NCI-H526 treated with DMSO at 0.1 percent for 48 hours (cell line): ENCODE data around the gene FAM83E.
"Not testable (repeated sequence)": the region's sequence is repeated elsewhere in the genome, so short reads cannot be mapped to it uniquely, and the experiment has no call there.

Source experiments
- DNase-seq: peaks from one replicate; lab custom pipeline; 2025; lab: John Stamatoyannopoulos, UW

The FAM83E gene

DNA sequence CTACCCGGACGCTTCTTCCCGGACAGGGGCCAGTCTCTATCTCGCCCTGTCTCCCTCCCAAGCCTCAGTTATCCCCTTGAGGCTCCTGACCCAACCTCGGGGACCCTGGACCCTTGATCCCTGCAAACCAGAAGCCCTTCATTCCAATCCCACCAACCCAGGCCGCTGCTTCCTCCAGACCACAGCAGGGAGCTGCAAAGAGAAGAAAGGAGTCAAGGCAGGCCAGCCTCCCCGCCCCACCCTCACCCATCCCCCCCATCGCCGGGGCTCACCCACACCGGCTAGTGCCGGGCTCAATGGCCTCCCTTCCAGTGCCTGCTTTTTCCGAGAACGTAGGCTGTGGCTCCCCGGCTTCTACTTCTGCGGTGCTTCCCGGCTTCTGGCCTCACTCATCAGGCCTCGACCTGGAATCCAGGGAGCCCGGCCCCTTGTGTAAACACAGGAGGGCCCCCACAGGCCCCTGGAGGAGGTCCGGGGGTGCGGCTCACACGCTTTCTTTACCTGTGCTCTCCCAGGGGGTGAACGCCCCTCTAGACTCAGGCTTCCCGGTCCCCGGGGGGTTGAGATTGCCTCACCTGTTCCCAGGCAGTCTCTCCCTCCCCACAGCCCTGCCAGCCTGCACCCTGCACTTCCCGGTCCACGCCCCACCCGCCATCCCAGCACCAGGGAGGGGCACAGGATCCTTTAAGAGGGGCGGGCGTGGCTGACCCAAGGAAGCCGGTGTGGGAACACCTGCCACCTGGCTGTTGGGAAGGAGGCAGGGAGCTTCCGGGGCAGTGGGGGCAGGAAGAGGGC is at the start of gene FAM83E:
TSS of gene FAM83E (minus strand) at position 641 of the 795 bp plus-strand sequence. CDS start 1,704 bp downstream, outside the sequence.
- no peak for DNase-seq

DNA sequence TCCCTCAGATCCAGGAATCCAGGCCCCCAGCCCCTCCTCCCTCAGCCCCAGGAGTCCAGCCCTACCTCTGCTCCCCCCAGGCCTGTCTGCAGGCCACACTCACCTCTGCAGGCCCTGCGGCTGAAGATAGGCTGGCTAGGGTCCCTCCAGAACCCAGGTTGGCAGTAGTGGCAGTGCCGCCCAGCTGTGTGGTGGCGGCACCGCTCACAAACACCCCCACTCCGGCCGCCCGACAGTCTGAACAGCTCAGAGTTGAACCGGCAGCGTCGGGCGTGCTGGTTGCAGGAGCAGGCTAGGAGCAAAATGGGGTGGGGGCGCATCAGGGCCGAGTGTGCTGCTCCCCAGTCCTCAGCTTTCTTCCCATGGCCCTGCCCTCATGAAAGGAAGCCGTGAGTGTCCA is 49.6 kb upstream of the FAM83E start:
- no peak for DNase-seq

GRCh38 chr19:48663667-48664066 is 48.8 kb upstream of the FAM83E start:
- DNase-seq, result no peak

DNA sequence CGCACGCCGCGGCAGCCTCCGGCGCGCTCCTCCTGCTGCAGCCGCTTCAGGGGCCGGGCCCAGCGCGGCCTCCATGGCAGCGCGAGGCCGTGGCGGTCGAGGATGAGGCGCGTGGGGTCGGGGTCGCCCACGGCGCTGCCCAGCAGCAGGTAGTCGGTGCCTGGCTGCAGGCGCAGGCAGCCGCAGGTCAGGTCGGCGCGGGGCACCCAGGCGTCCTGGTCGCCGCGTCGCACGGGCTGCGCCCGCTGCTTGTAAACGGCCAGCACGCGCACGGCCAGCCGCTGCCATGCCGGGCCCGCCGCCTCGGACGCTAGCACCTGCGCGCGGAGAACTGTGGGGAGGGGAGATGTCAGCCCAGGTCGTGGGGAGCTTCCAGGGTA is 46.8 kb upstream of the FAM83E start:
- DNase-seq, result no peak

- DNase-seq, result peak; percentile 94
Observed at GRCh38 chr19:48660852-48661710, 46.2 kb upstream of the FAM83E start.

GRCh38 chr19:48659768-48660167 is 44.9 kb upstream of the FAM83E start:
- peak; percentile 18 for DNase-seq

DNA sequence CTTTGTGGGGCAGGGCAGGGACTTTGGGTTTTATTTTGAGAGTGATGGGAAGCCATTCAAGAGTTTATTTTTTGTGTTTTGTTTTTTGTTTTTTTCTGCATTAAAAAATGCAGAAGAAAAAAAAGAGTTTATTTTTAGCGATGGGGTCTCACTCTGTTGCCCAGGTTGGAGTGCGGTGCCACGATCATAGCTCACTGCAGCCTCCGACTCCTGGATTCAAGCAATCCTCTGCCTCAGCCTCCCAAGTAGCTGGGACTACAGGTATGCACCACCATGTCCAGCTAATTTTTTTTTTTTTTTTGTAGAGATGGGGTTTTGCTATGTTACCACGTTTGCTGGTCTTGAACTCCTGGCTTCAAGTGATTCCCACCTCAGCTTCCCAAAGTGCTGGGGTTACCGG is 43.6 kb upstream of the FAM83E start:
- no peak for DNase-seq

DNA sequence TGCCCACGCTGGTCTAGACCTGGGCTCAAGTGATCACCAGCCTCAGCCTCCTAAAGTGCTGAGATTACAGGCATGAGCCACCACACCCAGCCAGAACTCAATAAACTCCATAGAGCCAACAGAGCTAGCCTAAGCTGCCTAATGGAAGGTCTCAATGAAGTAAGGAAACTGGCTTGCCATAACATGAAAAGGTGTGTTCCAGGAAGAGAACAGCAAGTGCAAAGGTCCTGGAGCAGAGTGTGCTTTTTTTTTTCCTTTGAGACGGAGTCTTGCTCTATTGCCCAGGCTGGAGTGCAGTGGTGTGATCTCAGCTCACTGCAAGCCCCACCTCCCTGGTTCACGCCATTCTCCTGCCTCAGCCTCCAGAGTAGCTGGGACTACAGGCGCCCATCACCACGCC is 43.0 kb upstream of the FAM83E start:
- not testable (repeated sequence) for DNase-seq

GRCh38 chr19:48656840-48657474 is 42.1 kb upstream of the FAM83E start:
- no peak for DNase-seq

DNA sequence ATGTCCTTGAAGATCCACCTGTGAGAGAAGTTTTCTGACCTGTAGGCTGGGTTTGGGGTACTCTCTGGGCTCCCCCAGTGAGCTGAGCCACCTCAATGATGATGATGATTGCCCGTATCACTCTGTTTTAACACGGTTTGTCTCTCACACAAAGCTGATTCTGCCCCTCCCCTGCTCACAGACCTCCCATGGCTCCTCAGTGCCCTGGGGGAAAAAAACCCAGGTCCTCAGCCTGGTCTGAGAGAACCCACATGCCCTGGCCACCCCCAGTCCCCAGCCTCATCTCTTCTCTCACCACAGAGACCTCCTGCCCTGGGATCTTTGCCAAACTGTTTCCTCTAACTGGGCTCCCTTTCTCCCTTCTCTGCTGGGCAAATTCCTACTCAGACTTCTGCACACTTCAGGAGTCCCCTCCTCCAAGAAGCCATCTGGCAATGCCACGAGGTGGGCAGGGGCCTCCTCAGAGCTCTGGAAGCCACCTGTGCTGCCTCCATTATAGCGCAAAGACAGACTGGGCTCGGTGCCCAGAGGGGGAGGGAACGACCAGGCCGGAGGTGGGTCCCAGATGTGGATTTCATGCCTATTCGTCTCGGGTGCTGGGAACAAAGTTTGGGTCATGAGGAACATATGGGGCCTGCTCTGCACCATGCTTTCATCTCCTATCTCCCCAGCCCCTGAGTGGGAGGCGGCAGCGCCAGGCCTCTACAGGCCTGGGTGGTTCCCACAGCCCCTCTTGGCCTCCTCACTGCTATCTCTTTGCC is 39.6 kb upstream of the FAM83E start:
- DNase-seq, result no peak

DNA sequence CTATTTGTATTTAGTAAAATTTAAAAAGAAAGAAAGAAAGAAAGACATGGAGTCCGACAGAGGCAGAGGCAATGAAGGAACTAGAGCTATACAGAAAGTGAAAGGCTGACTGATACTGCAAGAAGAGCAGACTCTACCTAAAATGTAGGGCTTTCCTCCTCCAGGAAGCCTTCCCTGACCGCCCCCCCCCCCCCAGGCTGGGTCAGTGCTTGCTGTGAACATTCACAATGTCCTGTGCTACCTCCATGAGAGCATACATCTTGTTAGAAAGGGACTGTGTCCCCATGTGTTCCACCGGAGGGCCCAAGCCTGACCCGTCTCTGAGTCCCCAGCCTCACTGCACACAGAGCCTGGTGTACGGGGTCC is 36.8 kb upstream of the FAM83E start:
- no peak for DNase-seq

DNA sequence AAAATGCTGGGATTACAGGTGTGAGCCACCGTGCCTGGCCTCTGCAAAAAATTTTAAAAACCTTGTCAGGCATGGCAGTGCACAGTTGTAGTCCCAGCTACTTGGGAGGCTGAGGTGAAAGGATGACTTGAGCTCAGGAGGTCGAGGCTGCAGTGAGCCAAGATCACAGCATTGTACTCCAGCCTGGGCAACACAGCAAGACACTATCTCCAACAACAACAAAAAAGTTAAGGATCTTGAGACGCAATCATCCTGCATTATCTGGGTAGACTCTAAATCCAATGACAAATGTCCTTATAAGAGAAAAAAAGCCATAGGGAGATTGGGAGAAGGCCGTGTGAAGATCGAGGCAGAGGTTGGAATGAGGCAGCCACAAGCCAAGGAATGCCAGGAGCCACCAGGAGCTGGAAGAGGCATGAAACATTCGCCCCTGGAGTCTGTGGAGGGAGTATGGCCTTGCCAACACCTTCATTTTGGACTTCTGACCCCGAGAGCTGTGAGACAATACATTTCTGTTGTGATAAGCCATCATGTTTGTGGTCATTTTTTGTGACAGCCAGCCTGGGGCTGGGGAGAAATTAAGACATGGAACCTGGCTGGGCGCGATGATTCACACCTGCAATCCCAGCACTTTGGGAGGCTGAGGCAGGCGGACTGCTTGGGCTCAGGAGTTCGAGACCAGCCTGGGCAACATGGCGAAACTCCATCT is 36.3 kb upstream of the FAM83E start:
- DNase-seq, result no peak

DNA sequence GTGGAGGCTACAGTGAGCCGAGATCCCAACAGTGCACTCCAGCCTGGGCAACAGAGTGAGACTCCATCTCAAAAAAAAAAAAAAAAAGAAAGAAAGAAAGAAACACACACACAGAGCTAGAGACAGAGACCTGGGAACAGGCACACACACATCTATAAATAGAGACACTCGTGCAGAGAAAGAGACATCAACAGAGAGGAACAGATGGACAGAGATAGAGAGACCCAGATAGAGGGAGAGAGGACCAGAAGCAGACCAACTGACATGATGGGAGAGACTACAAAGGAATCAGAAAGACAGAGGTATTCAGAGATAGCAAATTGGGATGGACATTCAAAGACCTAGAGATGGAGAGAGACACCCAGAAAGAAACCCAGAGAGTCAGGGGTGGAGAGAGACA is 33.3 kb upstream of the FAM83E start:
- DNase-seq, result no peak

GRCh38 chr19:48646722-48647216 is 31.9 kb upstream of the FAM83E start:
- DNase-seq, result no peak

- DNase-seq, result peak; percentile 71
Observed at GRCh38 chr19:48646001-48646721, 31.3 kb upstream of the FAM83E start, which contains the start of gene CA11. Gene CA11 (minus strand): TSS chr19:48646187. CDS start chr19:48645632, 555 bp downstream.

- DNase-seq, result no peak
Observed at GRCh38 chr19:48645620-48646000, 30.7 kb upstream of the FAM83E start.

DNA sequence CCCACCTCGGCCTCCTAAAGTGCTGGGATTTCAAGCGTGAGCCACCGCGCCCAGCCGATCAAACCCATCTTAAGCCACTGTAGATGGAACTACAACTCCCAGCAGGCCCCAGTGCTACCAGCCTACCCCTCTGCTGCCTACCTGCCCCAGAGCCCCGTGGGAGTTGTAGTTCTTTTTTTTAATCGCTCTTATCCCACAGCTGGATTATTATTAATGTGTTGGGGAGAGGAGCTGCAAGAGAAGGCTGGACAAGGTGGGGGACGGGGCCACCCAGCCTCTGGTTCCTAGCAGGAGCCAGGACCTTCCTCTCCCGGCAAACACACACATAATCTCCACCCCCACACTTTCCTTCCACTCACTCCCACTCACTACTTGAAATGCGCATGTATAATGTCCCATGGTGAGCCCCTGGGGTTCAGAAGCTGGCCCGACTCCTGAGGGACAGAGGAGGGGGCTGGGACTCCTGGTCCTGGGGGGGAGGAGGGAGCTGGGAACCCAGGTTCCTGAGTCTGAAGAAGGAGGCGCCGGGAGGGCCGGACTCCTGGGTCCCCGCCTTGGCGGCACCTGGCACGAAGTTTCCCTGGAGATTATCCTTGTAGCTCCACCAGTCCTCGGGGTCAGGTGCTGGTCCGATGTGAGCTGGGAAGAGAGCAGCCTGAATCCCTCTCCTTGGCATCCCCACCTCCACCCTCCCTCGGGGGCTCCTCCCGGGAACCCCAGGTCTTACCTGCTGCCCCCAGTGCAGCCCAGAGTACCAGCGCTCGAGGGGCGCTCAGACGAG is 30.2 kb upstream of the FAM83E start:
- peak; percentile 36 for DNase-seq

DNA sequence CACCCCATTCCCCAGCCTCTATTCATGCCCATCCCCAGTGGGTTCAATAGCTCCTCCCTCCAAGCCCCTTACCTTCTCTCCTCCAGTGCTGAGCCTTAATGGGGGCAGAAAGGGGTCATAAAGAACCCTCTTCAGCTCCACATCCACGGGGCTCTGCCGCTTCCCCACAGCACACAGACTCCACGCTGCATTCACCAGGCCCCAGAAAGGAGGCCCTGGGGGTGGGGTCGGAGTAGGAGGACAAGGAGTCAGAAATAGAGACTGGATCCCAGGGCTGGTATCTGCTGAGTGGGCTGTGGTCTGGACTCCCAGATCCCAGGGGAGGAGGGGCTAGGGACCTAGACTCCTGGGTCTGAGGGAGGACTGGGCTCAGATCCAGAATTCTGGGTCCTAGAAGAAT is 29.5 kb upstream of the FAM83E start:
- no peak for DNase-seq

GRCh38 chr19:48642862-48643261 is 28.0 kb upstream of the FAM83E start:
- DNase-seq, result no peak

- no peak for DNase-seq
Observed at GRCh38 chr19:48641850-48642249, 27.0 kb upstream of the FAM83E start.
